KBM-7 (cell line): ENCODE measurements around the gene ACSL1.
"Not testable (repeated sequence)": the region's sequence is repeated elsewhere in the genome, so short reads cannot be mapped to it uniquely, and the experiment has no call there.

Source experiments
- DNase-seq: peaks from one replicate; pipeline ENCODE4 v3.0.0-alpha.2; 2015
- in situ Hi-C: fragments of 300-500 bp; cut with MboI; formaldehyde crosslinking; loops from 2 replicates; pipeline ENCODE4 v1.14.3; 2020; ENCODE audit warnings: low sequenced_read_pairs, low pct_unique_long_range_greater_than_20kb, mixed read lengths

ACSL1 gene

DNA sequence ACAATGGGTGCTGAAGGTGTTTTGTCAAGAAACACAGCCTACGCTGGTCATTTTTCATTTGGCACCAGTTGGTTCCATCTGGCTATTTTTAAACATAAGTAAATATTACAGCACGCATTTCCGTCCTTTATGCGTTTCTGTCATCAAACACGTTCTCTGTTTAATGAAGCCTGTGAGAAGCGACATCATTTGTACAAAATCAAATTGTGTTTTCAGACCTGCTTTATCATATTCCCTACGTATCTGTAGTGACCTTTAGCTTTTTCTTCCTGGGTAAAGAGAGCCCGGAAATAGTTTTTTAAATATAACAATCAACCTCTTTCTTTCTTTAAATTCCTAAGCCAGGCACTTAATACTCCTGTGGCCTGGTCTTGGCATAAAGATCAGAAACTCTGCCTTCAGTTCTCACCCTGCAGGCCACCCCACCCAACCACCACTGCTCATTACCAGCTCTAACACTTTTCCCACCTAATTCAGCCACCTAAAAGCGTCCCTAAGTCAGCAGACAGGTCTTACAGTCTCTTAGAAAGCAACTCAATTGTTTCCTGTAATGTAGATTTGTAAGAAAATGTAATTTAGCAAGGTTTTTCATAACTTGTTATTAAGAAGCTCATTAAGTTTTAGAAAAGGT, 30.4 kb downstream of the ACSL1 start:
- DNase-seq = no peak
- in situ Hi-C loops = no loop called here

DNA sequence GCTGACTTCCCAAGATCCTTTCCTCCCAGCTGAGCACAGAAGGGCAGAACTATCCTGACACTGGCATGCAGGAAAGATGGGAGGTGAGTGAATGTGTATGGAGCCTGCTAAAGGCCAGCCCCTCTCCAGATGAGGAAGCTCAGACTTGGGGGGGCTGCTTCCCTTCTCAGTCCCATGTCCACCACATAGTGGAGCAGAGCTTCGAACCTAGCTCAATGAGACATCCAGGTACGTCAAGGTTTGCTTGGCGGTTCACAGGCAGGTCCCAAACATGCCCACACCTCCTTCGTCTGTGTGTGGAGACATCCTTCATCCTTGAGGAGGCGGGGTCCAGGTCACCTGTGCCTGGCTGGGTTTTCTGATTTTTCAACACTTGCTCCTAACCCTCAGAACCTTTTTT, 31.3 kb downstream of the ACSL1 start:
- DNase-seq = no peak
- in situ Hi-C loops = no loop called here

DNA sequence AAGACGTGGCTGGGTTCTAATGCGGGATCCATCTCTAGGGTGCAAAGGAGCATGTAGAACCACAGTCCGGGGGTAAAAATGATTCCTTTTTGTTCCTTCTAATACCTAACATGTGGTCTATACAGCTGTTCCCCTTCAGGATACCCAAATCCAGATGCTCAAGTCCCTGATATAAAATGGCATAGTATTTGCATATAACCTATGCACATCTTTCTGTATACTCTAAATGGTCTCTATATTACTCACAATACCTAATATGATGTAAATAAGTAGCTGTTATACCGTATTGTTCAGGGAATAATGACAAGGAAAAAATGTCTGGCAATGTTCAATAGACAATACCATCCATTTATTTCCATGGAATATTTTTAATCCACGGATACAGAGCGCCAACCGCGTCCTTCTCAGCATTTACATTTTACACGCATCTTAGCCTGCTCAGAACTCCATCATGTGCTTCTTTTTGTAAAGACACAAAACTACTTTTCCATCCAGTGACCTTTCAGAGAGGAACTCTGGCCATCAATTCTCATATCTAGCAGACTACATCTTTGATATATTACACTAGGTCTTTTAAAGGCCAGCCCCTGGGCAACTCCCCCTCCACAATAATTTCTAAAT, 31.9 kb downstream of the ACSL1 start:
- DNase-seq = no peak
- in situ Hi-C loops = no loop called here

DNA sequence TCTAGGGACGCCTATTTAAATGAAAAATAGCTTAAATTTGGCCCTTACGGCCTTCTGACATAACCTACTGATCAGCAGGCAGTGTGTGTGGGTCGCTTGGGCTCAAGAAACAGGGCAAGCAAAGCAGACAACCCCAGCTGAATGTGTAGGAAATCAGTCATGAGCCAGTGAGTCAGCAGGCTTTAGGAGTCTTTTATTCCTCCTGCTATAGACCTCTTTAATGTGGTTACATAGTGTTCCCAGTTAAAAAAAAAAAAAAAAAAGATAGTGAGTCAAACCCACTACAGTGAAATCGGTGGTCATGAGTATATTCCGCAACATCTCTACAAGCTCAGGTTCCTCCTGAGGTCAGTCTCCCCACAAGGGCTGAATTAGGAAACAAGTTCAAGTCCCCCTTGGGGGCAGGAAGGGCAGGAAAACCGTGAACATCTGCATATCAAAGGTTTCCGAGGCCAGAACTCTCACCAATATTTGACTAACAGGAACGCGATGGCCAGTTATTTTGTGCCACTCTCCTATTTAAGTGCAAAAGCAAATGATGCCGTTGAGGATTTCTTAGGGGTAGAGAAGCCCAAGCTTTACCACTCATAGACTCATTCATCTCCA, 32.7 kb downstream of the ACSL1 start:
- peak; percentile 76 for DNase-seq
- in situ Hi-C loops = no loop called here

DNA sequence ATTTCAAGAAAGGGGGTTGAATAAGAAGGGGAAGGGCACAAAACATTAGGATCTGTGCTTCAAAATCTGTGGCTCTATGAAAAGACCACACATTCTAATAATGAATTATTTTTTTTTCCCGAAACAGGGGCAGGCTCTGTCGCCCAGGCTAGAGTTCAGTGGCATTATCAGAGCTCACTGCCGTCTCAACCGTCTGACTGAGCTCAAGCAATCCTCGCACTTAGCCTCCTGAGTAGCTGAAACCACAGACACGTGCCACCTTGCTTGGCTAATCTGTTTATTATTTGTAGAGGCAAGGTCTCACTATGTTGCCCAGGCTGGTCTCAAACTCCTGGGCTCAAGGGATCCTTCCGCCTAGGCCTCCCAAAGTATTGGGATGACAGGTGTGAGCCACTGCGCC, 33.4 kb downstream of the ACSL1 start:
- in situ Hi-C loops = no loop called here

DNA sequence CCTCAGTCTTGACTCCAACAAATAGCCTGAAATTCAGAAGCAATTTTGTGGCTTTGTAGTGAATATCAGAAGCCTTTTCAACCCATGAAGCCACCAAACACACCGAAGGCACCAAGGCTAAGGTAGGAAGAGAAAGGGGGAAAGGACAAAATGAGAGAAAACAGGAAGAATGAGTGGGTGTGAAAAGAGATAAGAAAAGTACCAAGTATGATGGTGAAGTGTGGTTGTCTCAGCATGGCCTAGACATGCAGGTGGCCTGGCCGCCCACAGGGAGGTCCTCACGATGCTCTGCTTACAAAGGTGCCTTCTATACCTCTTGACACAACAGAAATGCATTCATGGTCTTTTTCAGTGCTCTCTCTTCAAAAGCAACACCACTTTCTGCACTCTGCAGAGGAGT, 34.9 kb downstream of the ACSL1 start:
- in situ Hi-C loops = no loop called here
- peak; percentile 33 for DNase-seq

More for the DNA sequence above, 33.4 kb downstream of the ACSL1 start:
- DNase-seq = no peak

DNA sequence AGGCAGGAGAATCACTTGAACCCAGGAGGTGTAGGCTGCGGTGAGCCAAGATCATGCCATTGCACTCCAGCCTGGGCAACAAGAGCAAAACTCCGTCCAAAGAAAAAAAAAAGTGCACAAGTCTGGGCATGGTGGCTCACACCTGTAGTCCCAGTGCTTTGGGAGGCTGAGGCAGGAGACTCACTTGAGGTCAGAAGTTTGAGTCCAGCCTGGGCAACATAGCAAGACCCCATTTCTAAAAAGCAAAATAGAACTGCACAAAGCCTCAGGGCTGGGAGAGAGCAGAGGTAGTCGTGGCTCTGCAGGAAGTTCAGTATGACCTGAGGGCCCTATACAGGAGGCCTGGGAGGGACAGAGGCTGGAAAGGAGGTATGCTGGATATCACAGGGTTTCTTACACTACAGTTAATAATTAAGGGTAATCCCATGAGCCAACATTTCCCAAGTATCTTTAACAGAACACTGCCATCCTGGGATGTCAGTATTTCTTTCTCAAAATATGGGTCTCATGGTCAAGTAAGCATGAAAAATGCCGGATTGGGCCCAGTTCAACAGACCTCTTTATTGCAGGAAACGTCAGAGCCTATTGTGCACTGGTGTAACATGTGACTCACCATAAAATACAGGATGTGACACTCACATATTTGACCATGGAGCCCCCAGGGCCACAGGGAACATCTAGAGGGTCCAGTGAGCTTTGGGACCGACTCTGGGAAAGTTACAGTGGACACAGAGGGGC, 37.8 kb downstream of the ACSL1 start:
- DNase-seq = no peak
- in situ Hi-C loops = no loop called here

DNA sequence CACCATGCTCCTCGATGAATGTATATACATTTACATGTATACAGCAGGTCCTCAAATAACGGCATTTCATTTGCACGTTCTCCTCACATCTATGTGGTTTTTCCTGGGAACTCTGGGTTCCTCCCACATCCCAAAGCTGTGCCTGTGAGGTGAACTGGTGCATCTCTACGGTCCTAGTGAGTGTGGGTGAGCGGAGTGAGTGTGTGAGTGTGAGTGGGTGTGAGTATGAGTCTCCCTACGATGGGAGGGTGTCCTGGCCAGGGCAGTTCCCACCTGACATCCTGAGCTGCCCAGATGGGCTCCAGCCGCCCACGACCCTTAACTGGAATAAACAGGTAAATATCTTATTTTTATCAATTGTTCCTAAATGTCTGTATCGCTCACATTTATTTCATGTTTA, 40.0 kb downstream of the ACSL1 start:
- in situ Hi-C loops = no loop called here
- DNase-seq = no peak

DNA sequence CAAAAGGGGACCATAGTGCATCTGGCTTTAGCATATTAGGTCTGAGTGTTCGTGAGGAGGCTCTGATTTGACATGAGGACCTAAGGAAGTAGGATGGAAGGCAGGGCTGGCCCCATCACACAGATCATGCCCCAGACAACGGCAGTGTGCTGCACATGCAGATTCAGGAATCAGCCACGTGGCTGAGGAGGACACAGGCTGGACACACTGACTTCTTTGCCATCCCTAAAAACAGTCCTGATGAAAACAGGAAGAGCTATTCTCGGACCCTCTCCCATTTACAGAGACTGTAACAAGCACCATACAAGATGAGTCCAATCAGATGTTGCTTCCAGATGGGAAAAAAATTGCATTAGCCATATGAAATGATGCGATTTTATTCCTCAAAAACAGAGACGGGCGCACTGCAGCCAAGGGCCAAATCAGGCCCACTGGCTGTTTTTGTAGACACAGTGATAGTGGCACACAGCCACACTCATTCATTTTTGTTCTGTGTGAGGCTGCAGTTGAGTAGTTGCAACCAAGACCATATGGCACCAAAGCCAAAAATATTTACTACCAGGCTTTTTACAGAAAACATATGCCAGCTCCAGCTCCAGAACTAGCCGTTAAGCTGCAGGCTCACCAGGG, 41.0 kb downstream of the ACSL1 start:
- in situ Hi-C loops = no loop called here
- DNase-seq = no peak

DNA sequence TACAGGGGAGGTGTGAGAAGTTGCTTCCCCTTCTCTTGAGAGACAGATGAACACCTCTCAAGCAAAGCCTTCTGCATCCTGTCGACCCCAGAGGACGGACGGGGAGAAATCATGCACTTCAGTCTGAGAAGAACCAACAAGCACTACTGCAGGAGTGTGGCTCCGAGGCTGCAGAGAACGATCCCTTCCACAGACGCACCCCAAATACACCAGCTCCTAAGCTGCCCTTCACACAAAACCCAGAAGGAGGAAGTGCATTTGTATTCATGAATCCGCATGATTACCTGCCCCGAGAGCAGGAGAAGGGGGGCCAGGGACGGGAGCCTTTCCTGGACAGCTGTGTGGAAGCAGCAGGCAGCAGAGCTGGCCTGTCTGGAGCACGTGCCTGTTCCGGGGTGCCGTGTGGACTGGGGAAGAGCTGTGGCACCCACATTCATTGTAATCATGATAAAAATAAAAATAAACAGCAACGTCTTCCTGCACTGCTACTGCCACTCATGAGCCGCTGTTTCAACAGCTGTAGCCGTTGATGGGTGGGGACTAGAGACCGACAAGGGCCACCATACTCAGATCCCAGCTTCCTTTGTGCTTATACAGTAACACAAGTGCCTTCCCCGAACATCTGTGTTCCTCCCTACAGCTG, 42.9 kb downstream of the ACSL1 start:
- in situ Hi-C loops = no loop called here
- peak; percentile 47 for DNase-seq

DNA sequence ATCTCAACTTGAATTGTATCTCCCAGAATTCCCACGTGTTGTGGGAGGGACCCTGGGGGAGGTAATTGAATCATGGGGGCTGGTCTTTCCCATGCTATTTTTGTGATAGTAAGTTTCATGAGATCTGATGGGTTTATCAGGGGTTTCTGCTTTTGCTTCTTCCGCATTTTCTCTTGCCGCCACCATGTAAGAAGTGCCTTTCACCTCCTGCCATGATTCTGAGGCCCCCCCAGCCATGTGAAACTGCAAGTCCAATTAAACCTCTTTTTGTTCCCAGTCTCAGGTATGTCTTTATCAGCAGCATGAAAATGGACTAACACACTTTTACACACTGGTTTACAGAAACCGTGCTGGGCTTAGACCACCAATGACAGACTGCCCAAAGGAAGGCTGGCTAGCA, 46.6 kb downstream of the ACSL1 start:
- in situ Hi-C loops, DNase-seq: not testable (repeated sequence)

DNA sequence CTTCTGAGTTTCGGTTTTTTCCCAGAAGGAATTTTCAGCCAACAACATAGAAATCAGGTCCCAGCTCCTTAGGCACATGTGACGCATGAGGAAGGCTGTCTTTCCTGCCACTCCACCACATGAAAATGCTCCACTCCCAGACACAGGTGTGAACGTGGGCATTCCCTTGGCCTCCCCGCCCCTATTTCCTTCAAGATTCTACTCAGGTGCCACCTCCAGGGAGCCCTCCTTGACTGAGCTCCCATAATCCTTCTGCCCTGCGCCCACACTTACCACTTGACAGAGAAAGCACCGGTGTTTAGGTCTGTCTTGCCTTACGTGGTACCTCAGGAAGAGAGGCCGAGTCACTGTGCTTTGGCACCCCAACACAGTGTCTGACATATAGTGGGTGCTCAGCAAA, 47.4 kb downstream of the ACSL1 start:
- in situ Hi-C loops = no loop called here
- DNase-seq = no peak

DNA sequence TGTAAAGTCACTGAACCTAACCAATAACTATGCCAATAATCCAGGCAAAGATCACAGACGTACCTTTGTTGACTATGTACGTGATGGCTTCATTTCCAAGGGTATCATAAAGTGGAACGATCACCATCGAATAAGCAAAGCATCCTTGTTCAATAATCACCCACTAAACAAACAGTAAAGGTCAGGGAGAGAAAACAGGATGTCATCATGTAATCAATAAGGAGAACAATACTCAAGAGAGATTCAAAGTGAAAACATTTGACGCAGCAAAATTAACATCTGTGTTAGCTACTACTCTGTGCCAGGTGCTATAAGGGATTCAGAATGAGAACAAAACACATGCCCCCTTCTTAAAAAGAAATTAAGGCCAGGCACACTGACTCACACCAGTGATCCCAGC, 48.9 kb downstream of the ACSL1 start:
- in situ Hi-C loops = no loop called here

DNA sequence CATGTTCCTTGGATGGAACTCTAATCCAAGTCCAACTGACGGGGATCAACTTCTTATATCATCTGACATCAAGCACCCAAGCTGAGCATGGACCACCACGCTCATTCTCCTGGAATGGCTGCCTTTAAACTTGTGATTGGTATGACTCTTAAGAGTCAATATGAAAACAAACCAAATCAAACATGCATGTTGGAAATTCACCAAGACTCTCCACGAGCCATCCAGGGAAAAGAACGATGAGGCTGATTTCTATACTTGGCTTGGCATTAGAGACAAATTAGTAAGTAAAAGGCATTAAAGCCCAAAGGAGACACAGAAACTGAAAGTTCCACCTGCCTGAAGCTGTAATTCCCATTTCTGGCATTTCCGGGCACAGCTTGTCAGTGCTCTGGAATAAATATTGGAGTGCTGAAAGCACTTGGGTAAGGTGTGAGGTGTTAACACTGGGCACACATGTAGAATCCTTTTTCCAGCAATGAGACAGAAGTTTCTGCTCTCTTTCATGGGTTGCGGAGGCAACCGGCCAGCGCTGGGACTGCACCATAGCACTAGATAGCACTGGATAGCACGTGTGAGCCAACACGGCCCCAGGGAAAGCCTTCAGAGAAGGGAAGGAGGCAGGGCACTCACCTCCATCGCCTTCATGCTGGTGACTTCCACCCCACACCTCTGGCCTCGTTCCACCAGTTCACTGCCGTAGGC, 49.8 kb downstream of the ACSL1 start:
- in situ Hi-C loops = no loop called here
- no peak for DNase-seq

More for the DNA sequence above, 48.9 kb downstream of the ACSL1 start:
- no peak for DNase-seq

DNA sequence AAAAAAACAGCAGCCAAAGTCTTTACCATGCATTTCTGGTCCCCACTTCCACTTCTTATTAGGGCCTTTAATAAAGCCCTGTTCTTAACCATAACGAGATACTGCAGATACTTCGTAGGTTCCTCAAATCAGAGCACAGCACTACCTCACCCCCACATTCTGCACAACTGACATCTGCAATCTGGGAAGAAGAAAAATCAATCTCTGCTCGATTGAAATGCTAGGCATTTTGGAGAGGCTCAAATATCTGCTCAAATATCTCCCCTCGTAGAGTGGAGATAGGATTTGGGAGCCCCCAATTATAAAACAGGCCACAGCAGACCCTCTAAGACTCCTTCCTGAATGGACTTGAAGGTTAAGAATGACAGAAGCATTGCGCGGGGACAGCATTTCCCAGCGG, 51.6 kb downstream of the ACSL1 start:
- no peak for DNase-seq
- in situ Hi-C loops = loop anchor here (25.0 kb wide), 1 partner anchor 213 kb away; no protein-coding TSS in a partner anchor

DNA sequence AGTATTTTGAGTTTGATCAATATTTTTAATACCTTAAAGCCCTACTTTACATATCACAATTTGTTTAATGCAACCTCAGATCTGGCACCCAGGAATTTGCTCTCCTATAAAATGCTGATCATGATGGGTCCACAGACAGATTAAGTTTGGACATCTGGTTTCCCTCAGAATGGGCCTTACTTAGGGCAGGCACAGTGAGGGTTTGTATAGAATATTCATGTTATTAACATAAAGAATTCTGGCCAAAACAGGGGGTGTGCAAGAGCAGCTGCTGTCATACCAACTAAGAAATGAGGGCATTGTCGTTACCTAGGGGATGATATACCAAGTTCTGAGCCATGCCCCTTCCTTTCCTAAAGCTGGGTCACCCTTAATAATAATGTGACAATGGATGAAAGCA, 54.4 kb downstream of the ACSL1 start:
- DNase-seq = no peak
- in situ Hi-C loops = loop anchor here (25.0 kb wide), 1 partner anchor 216 kb away; no protein-coding TSS in a partner anchor

DNA sequence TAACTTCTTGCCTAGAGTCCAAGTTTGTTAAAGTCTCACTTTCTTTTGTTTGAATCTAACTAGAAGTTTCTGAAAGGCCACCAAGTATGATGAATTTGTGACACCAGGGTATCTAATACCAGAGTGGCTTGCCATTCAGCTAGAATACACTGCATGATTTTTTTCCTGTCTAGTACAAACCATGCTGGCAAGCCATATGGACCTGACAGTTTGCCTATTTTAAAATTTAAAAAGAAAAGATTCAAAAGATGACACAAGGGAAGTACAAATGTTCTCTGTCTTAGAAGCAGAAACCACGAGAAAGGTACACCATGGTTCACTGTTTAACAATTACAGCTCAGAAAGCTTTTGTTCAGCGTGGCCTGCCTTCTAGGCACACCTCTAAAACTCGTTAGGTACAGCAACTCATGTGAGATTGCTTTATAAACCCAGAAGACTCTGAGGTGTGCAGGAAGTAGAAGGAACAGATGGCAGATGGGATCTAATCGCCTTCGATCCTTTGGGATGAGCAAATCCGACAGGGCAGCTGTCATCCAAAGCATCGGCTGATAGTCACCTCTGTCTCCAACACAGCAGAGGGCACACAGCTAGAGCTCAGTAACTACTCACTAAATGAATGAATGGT, 56.5 kb downstream of the ACSL1 start:
- in situ Hi-C loops = loop anchor here (25.0 kb wide), 1 partner anchor 218 kb away; no protein-coding TSS in a partner anchor
- DNase-seq = no peak

DNA sequence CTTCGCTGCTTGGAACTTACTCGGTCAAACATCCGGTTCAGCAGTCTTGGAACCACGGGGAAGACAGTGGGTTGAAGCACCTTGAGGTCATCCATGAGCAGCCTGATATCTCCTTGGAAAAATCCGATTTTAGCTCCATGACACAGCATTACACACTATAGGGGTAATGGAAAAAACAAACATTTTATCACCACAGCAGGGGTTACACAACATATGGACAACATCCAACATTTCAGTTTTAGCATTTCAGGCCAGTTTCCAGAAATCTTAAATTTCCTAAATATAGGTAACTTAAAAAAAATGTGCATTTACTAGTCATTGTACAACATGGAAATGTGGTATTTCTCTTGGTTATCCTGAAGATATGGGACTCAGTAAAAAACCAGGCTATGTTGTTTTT, 57.5 kb downstream of the ACSL1 start:
- in situ Hi-C loops = loop anchor here (25.0 kb wide), 1 partner anchor 219 kb away; no protein-coding TSS in a partner anchor
- no peak for DNase-seq
